Kidney (tissue), 14 donors: Measurements from ENCODE around the gene NTMT1. TPM values are rescaled to one million over a fixed set of nuclear protein-coding genes. Genes with fewer than 3 reads are reported as not detected.

Experiments
- DNase-seq, 5 donors: peaks; one replicate each; pipeline ENCODE4 v3.0.0-alpha.2; 2013 to 2020
- FAIRE-seq: peaks from 2 replicates; lab custom pipeline; 2012; peaks lifted over from hg19 to GRCh38; lab: Jason Lieb, UNC
- H3K27ac ChIP-seq, 2 donors: one replicate each; pipeline ENCODE4 v1.7.0; 2013; ENCODE audit warnings: low read depth in 2 of 2, low read length in 2 of 2, inconsistent platforms in 1 of 2
- H3K27me3 ChIP-seq: one replicate; pipeline ENCODE4 v1.7.1; 2013; ENCODE audit warnings: low read length, inconsistent platforms; ENCODE audit not compliant: control insufficient read depth, insufficient read depth
- H3K36me3 ChIP-seq, 3 donors: one replicate each; pipeline versions ENCODE4 v1.7.0 to v1.7.1; 2013; ENCODE audit warnings: low read length in 3 of 3, control low read depth in 1 of 3, inconsistent platforms in 1 of 3; ENCODE audit not compliant: insufficient read depth in 3 of 3, control insufficient read depth in 2 of 3
- H3K4me1 ChIP-seq, 3 donors: one replicate each; pipeline versions ENCODE4 v1.7.0 to v1.7.1; 2013; ENCODE audit warnings: low read length in 3 of 3, inconsistent platforms in 1 of 3, low read depth in 1 of 3; ENCODE audit not compliant: control insufficient read depth in 2 of 3, insufficient read depth in 2 of 3
- H3K4me3 ChIP-seq, 3 donors: one replicate each; pipeline versions ENCODE4 v1.7.0 to v1.8.1; 2013; ENCODE audit warnings: low read length in 3 of 3, control low read depth in 1 of 3, inconsistent platforms in 1 of 3
- H3K9ac ChIP-seq, 3 donors: one replicate each; pipeline versions ENCODE4 v1.7.0 to v1.7.1; 2013; ENCODE audit warnings: low read length in 3 of 3, control low read depth in 1 of 3, inconsistent platforms in 1 of 3
- H3K9me3 ChIP-seq, 3 donors: one replicate each; pipeline versions ENCODE4 v1.7.0 to v1.7.1; 2013; ENCODE audit warnings: low read length in 3 of 3, control low read depth in 1 of 3, inconsistent platforms in 1 of 3; ENCODE audit not compliant: control insufficient read depth in 2 of 3, insufficient read depth in 1 of 3
- intact Hi-C: fragments of 100-400 bp; cut with DNase I; formaldehyde crosslinking; loops from one replicate; pipeline ENCODE4 v1.11.1; 2022
- polyA plus RNA-seq: library from polyadenylated mRNA; stranded (reverse); fragments of 350-450 nt; fragmentation: Illumina TruSeq; extraction: RNeasy Lipid Tissue Mini Kit (QIAGEN cat#74804); gene quantifications from one replicate; pipeline ENCODE4 v1.2.3, GENCODE V29; 2014; ENCODE audit warnings: low read depth, low replicate concordance; ENCODE audit not compliant: insufficient read depth
- total RNA-seq: library from RNA; stranded (reverse); fragmentation: NEBNext Ultra II Directional; extraction: Animal tissue kit (Norgen Biotek cat#: 25700); gene quantifications from one replicate; pipeline ENCODE4 v1.2.1, GENCODE V29; 2021
- TF ChIP-seq, protein P1 (sequence below): IDR thresholded peaks from 3 replicates; pipeline ENCODE4 v1.5.1; 2012; ENCODE audit warnings: mild to moderate bottlenecking, moderate library complexity, borderline replicate concordance; ENCODE audit not compliant: insufficient read depth; ENCODE audit errors: extremely low read depth
- donor health status: control.
- donor health status: control.
- donor health status: control.
- donor health status: control.
- donor health status: control.
- donor health status: DM: yes; HTN: yes; CAD: no.
- donor health status: Normal renal cell carcinoma (clear cell type).

The NTMT1 gene
- total and polyA plus RNA-seq, 2 donors from 2014 or later: 32.6 to 61.2 TPM

DNA sequence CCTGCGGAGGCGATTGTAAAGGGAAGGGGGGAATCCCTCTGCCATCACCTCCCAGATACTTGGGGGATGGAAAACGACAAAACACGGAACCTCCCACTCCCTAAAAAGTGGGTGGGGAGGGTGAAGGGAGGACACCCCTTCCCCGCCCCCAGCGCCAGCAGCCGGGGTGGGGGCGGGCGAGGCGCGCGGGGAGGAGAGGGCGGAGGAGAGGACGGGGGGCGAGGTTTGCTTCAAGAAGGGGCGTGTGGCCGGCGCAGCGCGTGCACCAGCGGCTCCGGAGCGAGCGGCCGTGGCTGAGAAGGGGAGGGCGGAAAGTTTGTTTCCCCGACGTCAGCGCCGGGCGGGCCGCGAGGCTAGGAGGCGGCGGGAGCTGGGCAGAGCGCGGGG lies 39.4 kb downstream of the NTMT1 start, which contains the start of gene PRRX2:
PRRX2 (plus strand) TSS at position 259 of the 387 bp plus-strand sequence. CDS start 221 bp downstream, outside the sequence.
- H3K27ac ChIP-seq: no peak within 1 kb of the TSS
- H3K4me3 ChIP-seq: peak within 1 kb of the TSS; percentile 11 to 29 (median 24)
- H3K4me1 ChIP-seq: no peaks in the 10 kb centered on the region
- FAIRE-seq: no peak
- peak in 4 of 5 donors; percentile 68 to 76 (median 72) for DNase-seq
- H3K9me3 ChIP-seq: no peaks in the 10 kb centered on the region
- TF ChIP-seq, protein P1, sequence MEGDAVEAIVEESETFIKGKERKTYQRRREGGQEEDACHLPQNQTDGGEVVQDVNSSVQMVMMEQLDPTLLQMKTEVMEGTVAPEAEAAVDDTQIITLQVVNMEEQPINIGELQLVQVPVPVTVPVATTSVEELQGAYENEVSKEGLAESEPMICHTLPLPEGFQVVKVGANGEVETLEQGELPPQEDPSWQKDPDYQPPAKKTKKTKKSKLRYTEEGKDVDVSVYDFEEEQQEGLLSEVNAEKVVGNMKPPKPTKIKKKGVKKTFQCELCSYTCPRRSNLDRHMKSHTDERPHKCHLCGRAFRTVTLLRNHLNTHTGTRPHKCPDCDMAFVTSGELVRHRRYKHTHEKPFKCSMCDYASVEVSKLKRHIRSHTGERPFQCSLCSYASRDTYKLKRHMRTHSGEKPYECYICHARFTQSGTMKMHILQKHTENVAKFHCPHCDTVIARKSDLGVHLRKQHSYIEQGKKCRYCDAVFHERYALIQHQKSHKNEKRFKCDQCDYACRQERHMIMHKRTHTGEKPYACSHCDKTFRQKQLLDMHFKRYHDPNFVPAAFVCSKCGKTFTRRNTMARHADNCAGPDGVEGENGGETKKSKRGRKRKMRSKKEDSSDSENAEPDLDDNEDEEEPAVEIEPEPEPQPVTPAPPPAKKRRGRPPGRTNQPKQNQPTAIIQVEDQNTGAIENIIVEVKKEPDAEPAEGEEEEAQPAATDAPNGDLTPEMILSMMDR: no peak
- no peaks in the 10 kb centered on the region for H3K27me3 ChIP-seq
- intact Hi-C loops: no loop called here
- no peak within 1 kb of the TSS for H3K9ac ChIP-seq
- no peaks in the 10 kb centered on the region for H3K36me3 ChIP-seq

DNA sequence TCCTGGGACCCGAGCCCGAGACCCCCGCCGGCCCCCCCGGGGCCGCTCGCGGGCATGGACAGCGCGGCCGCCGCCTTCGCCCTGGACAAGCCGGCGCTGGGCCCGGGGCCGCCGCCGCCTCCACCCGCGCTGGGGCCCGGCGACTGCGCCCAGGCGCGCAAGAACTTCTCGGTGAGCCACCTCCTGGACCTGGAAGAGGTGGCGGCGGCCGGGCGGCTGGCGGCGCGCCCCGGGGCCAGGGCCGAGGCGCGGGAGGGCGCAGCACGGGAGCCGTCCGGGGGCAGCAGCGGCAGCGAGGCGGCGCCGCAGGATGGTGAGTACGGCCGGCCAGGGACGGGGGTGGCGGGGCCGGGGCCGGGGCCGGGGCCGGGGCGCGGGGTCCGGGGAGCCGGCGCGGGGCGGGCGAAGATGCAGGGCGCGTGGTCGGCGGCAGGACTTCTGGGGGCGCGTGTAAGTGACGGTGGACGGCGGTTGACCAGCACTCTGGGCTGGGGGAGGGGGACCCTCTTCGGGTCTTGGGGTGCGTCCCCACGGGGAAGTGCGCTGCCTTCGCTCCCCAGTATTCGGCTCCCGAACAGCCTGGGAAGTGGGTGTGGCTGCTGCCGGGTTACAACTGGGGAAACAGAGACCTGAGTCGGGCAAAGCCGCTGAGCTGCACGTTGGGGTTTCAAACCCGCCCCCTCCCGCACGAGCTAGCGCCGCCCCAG lies 40.0 kb downstream of the NTMT1 start:
- Histone ChIP-seq H3K36me3 (no peaks in the 10 kb centered on the region), H3K9me3 (no peaks in the 10 kb centered on the region), H3K4me3 (no peak overlapping the region), H3K27me3 (no peaks in the 10 kb centered on the region), H3K4me1 (no peaks in the 10 kb centered on the region), H3K9ac (no peak overlapping the region), H3K27ac (no peak overlapping the region)
- TF ChIP-seq, protein P1: no peak
- FAIRE-seq (no peak), DNase-seq (peak in 1 of 5 donors; percentile 70)
- intact Hi-C loops: no loop called here

DNA sequence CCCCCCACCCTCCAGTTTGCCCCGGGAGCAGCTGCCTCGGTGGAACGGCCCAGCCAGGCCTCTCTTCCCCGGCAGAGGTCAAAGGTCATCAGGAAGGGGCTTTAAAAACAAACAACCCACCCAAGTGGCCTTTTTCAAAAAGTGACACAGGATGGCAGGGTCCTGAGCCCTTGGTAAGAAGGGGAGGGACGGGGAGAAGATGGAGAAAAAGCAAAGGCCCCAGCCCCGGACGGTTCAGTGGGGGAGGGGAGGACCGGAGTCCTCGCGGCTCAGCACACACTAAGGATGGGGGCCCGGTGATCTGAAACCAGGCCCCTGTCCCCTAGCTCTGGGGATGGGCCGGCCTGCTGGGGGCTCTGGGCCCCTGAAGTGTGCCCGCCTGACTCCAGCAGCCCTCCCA lies 40.6 kb downstream of the NTMT1 start:
- intact Hi-C loops: no loop called here
- H3K9me3 ChIP-seq: no peaks in the 10 kb centered on the region
- no peak for FAIRE-seq
- H3K36me3 ChIP-seq: no peaks in the 10 kb centered on the region
- H3K4me1 ChIP-seq: no peaks in the 10 kb centered on the region
- no peak overlapping the region for H3K9ac ChIP-seq
- TF ChIP-seq, protein P1: no peak
- no peak overlapping the region for H3K27ac ChIP-seq
- DNase-seq: no peak
- no peak overlapping the region for H3K4me3 ChIP-seq
- H3K27me3 ChIP-seq: no peaks in the 10 kb centered on the region
